Smooth muscle cell of the brain vasculature (primary cell): ENCODE measurements around the gene MRC2.
A peak's percentile ranks its signal among the peaks of the same experiment; 100 is the strongest.

Source experiments
- DNase-seq: peaks from one replicate; pipeline ENCODE4 v3.0.0-alpha.2; 2012; ENCODE audit warnings: low read depth, low spot score

The MRC2 gene

DNA sequence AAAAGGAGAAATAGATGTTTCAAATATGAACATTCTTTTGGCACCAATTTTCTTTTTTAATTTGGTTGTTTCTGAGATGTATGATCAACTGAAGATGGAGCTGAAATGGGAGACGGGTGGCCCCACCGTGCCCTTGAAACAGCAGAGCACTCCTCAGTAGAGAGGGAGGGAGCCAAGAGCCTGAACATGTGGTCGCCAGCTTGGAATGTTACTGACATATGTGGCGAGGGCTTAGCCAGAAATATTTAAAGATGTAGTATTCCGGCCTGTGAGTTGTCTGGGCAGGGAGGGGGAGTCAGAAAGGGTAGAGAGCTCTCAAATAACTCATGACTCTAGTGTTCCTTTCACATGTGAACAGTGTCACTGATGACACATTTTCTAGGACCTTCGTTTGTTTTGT, 13.3 kb upstream of the MRC2 start:
- DNase-seq: peak; percentile 66

DNA sequence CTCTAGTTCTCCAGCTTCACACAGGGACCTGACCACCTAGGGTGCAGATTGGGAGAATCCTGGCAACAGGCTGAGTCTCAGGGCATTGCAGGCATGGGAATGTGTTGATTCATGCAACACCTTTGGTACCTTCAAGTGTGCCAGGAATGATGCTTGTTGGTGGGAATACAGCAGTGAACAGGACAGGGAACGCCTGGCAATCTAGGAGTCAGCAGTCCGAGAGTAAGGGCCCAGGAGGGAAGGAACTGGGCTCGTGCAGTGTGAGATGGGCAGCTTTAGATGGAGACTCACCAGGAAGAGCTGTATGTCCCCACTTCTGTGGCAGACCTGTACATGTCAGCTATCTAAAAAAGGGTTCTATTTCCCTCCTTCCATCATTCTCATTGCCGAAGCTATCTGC, 12.0 kb upstream of the MRC2 start:
- no peak for DNase-seq

DNA sequence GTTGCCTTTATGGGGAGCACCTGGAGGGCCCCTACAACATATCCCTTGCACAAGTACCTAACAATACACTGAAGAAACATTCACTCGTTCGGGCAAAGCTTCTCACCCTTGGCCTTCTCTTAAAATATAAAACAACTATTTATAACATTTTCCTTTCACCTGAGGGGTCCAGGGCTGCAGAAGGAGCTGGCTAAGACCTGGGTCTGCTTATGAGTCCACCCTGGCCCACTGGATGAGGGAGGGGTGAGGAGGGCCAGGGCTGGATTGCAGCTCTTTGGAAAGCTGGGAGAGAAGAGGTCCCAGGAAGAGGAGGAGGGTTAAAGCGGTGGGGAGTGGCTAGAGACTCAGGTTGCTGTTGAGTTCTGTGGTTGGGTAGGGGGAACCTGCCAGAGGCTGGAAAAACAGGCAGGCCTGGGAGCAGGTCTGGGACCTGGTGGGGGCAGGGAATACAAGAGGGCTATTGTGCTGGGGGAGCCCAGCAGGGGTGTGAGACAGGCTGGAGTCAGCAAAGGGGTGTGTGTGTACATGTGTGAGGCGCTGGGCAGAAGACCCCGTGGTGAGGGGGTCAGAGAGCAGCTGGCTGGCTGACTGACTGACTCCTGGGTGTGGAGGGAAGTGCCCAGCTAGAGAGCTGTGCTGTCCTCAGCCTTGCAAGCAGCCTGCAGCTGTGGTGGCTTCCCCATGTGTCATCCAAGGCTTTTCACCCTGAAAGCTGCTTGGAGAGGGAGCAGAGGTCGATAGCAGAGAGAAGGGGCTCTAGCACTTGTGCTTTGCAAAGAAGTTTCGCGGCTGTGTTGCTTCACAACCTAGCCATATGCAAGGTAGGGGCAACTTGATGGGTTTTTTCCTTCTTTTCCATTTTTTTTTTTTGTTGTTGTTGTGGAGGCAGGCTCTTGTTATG, 10.2 kb upstream of the MRC2 start:
- DNase-seq: peak; percentile 79

DNA sequence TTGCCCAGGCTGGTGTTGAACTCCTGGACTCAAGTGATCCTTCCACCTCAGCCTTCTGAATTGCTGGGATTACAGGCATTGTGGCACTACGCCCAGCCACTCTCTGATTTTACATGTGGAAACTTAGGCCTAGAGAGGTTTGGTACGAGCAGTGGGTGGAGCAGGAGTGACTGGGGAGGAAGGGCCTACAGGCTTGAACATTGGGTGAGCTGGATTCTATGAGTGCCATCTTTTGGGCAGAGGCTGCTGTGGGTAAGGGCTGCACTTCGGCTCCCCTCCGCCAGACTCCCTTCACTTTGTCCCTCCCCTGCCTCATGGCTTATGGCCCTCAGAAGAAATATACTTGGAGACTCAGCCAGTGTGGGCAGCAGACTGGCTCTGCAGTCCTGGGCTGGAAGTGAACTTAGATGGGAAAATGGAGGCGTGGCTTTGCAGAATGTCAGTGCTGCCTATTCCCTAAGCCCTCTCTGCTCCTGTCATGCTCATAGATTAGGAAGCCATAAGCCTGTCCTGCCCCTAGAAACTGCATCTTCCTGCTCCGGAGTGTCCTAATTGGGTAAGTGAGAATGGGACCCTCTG, 9.5 kb upstream of the MRC2 start:
- DNase-seq: no peak

DNA sequence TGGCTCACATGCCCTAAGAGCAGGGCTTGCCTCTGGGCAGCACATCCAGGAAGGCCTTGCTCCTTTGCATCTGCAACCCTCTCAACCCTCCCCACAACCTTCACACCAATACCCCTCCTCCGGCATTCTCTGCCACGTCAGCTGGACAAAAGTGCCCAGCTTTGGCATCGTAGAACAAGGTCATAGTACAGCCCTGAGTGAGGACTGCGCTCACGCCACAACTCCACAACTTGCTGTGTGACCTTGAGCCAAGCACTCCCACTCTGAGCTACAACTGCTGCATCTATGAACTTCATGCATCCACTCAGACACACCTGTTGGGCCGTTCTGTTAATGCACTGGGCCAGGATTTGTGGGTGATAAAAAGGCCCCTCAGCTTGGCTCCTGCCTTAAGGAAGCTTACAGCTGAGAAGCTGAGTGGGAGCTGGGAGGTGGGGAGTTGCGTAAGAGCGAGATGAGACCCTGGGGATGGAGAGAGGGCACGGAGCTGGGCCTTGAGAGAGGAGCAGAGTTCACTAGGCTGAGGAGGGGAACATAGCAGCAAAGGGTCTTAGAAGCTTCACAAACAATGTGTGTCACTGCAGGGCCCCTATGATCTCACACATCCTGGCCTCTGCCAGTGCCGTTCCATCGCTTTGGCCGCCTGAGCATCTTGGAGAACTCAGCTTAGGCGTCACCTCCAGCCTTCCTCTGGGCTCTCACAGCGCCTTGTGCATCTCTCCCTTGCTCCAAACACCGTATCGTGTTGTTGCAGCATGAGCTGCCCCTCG, 8.6 kb upstream of the MRC2 start:
- DNase-seq: no peak

DNA sequence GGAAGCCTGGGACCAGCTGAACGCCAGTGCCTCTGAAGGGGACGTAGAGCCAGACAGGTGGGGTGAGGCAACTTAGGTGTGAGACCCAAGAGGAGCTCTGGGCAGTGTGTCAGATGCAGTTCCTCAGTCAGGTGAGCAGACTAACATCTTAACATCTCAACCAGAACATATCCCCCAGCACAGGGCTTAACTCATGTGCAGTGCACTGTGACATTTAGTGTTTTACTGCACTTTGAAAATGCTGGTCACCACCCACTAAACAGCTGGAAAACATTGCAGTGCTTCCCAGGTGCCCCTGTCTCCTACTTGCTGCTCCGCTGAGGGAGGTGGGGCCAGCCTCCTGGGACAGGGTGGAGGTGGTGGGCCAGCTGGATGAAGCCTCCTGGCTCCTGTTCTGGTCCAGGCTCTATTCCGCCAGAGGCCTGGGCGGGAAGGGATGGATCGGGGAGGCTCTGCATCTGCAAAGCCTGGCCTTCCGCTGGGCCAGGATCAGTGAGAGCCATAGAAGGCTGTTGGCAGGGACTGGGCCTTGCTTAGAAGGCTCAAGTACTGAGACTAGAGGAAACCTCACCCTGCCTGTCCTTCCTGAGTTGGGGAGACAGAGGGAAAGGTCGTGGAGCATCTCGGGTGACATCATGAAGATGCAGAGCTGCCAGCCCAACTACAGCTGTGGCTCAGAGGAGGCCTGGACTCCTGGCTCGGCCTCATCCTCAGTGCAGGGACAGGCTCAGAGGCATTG, 7.9 kb upstream of the MRC2 start:
- DNase-seq: no peak

DNA sequence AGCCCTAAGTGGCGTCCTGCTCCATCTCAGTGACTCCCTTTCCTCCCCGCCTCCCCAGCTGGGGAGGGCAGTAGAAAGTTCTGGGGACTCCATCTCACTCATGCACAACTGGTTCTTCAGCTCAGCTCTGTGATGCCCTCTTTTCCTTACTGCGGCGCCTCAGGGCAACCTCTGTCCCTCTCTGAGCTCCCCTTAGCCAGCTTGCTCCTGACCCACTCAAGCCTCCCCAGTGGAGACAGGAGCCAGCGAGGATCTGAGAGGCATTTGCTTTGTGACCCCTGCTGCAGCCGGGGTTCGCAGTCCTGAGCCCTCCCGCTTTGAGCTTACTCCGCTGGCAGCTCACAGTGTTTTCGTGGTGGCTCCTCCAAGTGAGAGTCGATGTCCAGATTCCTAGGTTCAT, 6.2 kb upstream of the MRC2 start:
- DNase-seq: no peak

DNA sequence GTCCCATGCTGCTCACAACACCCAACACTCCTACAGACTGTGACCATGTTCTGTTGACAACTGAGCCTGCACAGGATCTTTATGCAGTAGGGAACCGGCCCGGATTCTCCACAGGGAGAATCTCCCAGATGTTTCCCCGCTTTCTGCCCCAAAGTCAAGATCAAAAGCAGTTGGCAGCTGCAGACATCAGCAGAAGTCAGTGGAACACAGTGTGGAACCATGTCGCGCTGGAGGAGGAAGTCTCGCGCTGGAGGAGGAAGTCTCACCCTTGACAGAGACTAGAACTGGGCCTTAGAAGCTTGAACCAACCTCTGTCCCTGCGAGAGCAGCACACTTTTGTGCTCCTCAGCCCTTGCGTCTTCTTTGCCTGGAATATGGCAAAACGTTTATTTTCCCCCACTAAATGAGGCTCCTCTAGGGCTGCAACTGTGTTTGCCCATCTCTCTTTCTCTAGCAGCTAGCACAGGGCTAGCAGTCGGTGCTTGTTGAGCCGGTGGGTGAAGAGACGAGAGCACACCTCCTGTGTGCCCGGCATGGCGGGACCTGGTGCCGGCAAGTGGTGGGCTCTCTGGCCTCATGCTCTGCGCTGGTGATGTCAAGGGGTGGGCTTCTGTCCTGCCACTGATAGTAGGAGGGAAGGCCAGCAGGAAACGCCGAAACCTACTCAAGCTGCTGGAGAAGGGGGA, 2.1 kb upstream of the MRC2 start:
- no peak for DNase-seq

DNA sequence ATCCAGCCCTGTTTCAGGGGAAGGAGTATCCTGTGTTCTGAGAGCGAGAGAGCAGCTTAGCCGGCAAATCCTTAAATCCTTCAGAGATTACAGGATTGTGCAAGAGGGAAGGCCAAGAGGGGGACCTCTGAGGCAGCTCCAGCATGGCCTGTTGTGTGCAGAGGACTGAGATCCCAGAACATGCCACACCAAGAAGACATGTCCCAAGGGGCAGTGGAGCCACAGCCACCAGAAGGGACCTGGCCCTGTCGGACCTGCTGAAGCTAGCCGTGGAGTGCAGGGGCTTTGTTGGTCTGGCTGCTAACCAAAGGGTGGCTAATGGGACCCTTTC, 1.6 kb upstream of the MRC2 start:
- no peak for DNase-seq

DNA sequence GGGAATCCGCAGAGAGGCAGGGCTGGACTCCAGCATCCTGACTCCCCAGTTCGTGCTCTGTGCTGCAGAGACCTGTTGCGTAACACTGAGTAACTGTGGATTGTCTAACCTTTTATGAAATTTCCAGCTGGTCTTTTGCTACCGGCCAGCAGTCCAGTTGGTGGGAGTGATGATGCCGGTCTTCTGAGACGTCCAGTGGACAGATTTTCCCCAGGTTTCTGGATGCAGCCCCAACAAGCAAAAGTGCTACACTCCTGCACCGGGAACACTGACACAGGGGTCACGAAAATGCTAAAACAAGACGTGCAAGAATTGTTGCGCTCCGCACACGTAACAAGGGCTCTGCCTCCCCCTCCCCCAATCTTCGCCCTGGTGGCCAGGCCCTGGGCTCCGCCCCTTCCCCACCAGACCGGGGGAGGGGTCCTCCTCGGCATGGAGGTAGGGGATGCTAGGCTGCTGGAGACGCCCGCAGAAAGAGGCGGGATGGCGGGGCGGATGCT, 701 bp upstream of the MRC2 start:
- no peak for DNase-seq

DNA sequence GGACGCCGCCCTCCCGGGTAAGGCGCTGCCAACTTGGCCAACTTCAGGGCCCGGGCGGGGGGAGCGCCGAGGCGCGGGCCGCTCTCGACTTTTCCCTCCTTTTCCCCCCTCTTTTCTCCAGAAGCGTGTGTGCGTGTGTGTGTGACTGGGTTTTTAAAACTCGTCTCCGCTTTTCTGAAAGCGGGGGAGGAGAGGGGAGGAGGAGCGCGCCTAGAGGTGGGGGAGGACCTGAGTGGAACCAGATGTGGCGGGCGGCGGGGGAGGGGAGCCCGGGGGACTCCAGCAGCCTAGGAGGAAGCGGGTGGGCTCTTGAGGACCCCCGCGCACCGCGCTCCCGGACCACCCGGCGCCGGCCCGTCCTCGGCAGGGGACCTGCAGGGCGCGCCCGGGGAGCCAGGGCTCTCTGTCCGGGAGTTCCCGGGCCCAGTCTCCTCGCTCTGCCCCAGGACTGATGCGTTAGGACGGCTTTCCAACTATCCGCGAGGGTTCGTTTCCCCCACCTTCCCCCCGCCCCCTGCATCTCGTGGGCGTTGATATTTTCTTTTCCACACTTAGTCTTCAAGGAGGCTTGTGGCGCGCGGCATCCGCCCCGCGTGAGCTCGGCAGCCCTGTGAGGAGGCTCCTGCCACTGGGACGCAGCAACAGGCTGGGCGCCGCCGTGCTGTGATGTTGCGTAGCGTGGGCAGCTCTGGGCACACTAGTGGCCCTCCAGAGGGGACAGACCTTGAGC, 599 bp downstream of the MRC2 start:
- no peak for DNase-seq

DNA sequence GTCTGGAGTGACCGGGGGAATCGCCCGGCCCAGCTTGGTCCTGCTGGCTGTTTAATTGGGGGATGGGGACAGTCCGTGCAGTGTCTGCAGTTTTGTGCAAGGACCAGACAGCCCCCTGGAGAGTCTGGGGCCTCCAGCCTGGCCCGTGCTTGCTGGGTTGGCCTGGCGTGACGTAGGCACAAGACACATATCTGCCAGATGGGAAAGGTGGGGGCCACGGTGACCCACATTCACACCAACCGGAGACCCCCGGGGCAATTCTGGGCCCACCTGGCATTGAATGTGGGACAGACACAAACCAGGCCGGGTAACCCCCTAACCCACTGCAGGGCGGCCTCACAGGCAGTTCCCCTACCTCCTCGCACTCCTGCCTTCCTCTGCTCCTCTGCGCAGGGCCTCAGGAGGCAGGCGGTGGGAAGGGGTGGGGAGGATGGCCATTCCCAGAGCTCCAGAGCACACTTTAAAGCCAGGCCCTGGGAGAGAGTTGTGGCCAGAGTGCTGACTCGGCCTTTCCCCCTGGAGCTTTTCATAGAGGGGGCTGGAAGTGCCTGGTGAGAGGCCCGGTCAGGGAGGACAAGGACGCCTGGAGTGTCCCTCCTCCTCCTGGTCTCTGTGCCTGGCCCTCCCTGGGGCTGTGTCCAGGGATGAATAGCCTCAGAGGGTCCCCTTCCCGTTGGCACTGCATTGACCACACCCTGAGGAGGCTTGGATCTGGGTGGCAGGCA, 1.5 kb downstream of the MRC2 start:
- DNase-seq: no peak

DNA sequence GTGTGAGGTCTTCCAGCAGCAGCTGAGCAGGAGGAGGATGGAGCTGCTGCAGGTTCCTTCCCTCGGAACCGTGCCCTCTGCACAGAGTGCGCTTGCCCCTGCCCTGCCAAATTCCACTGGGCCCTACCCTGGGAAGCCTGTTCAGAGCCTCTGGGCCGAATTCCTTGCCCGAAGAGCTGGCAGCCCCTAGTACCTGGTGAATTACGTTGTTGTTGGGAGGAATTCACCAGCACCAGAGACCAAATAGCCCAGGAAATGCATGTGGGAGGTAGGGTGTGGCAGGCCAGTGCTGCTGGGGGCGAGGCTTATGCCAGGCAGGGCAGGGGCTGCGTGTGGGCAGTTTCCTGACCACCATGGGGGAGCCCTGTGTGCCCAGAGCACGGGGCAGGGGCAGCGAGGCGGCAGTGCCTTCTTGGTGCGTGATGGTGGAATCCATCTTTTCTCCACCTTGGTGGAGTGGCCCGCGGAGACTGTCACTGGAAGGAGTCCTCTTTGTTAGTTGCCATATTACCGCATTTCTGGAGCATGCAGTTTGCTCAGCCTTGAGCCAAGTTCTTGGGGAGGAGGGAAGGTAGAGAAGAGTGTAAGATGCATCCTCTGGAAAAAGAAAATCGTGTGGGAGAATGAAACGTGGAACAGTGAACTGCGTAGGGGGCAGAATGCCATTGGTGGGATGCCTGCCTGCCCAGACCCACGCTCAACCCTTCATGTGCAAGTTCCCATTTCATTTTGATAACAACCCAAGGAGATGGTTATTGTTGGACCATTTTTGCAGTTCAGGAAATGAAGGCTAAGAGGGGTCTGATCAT, 2.3 kb downstream of the MRC2 start:
- DNase-seq: no peak

DNA sequence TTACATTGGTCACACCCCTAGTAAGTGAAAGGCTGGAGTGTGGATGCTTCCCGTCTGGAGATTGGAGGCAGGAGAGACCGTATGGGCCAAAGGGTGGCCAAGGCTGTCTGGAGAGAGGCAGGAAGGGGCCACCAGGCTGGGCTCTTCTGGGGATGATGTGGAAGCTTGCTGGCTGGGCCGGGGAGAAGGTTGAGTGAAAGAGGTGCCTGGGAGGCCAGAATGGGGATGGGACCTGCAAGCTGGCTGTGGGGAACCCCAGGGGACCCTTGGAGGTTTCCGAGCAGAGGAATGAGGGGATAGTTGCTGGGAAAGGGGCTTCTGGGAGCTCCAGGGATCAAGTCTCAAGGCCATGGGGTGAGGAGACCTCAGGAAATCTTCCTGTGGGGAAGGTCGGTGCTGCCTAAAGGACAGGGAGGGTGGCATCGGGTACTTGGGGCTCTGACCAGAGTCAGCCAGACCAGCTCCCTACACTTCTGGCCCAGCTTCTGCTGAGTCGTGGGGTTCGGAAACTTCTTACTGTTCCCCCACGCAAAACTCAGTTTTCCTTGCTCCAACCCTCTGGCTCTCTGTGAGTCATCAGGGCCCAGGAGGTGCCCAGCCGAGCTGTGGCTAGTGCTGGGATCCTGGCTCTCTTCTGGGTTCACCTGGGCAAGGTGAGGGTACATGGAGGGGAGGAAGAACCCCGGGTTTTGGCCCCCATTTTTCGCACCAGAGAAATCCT, 3.1 kb downstream of the MRC2 start:
- no peak for DNase-seq

DNA sequence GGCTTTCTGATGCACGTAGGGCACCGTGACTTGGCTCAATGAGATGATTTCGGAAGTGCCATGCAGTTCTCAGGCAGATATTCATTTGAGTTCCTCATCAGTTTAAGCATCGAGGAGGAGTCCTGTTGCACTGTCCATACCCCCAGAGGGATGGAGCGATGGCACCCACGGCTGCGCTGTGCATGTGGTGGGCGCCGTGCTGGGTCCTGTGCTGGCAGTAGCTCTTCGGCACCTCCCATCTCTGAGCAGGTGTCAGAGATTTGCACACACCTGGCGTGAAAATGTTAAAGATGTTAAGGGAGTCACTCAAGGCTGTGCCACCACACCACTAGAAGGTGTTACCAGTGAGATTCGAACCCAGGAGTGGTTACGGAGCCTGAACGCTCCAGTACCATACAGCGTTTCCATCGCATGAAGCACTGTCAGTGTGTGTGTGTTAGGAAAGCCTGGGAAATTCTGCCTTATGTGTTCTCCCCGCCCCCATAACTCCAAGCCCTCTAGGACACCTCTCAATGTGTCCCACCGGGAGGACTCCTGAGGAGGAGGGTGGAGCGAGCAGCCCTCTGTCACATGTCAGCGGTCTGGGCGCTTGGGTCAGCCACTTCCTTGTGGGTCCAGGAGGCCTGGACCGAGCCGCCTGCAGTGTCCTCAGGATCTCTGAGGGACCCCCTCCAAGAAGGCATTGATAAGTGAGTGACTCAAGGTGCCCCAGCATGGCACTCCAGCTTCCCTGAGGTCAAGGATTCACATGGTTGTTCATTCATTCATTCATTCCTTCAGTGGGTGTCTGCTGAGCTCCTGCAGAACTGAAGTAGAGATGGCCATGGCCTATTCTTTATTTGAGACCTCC, 3.8 kb downstream of the MRC2 start:
- no peak for DNase-seq

DNA sequence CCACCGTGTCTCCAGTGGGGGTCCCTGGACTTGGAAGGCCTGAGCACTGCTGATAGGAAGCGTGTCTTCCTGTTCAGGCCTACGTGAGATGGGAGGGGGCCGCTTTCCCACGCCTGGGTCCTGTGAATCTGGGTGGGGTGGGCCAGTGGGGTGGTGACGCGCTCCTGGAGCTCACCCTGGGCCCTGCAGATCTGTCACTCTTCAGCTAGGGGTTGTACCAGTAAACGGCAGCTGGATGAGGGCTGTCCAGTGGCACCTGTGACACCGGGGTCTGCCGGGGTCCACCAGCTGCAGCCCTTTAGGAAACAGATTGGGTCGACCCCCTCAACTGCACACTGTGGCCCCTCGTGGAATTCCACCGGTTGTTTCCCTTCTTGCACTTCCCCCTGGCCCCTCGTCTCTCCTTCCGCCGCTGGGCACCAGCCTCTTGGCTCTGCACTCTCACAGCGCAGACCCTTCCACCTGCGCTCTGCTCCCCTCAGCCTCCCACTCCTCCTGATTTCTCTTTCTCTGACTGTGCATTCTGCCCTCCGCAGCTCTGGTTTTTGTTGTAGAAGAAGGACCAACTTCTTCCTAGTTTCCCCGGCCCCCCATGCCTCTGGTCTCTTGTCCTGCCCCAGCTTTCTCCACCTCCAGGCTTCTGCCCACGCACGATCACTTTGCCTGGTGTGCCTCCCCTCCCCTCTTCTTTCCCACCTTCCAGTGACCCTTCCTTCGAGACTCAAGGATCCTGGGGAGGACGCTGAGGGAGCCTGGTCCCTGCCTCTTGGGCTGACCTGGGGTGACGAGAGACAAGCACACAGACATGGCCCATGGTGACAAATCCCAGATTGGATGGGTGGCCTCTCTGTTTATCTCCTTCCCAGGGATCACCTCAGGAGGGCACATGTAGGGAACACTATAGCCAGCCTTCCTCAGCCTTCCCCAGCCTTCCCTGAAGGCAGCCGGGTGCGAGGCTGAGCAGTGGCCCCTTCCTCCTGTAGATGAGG, 4.8 kb downstream of the MRC2 start:
- DNase-seq: no peak
